ENCODE results near the gene WDR17.
"Not testable (repeated sequence)": the region's sequence is repeated elsewhere in the genome, so short reads cannot be mapped to it uniquely, and the experiment has no call there.

Gene WDR17

GRCh38 chr4:176193938-176194337, 128.3 kb downstream of the WDR17 start:
- DNase-seq: peak; percentile 68

DNA sequence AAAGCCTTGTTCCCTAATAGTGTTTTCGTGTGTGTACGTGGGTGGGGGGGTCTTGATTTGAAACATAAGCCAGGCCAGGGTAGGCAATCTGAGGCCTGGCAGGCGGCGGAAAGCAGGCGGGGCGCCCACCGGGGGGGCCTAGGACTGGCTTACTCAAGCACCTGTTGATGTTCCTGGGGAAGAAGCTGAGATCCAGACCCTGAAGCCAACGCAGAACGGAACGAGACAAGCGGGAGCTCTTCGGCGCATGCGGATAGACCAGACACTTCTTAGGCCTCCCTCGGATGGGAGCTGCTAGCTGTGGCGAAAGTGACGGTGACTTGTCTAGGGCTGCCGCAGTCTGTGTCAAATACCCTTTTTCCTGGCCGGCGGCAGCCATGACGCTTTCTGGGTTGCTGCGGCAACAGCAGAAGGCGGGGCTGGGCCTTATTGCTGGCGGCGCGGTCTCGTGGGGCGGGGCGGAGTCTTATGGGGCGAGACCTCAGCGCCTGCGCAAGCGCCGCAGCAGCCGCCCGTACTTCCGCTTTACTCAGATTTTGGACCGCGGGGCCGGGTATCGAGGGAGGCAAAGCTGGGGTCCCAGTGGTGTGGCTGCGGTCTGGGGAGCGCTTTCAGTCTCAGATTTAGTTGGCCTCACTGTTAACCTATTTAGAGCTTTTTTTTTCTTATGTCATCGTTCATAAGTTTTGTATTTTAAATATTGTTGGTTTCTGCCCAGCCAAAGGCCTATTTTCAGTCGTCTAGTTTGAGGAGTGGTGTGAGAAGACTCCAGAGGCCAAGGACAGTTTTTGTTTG, 129.7 kb downstream of the WDR17 start, which contains the start of gene SPATA4:
SPATA4 (minus strand) TSS at position 402 of the 795 bp plus-strand sequence; CDS start at position 379, 23 bp downstream.
- peak; percentile 96 for DNase-seq

DNA sequence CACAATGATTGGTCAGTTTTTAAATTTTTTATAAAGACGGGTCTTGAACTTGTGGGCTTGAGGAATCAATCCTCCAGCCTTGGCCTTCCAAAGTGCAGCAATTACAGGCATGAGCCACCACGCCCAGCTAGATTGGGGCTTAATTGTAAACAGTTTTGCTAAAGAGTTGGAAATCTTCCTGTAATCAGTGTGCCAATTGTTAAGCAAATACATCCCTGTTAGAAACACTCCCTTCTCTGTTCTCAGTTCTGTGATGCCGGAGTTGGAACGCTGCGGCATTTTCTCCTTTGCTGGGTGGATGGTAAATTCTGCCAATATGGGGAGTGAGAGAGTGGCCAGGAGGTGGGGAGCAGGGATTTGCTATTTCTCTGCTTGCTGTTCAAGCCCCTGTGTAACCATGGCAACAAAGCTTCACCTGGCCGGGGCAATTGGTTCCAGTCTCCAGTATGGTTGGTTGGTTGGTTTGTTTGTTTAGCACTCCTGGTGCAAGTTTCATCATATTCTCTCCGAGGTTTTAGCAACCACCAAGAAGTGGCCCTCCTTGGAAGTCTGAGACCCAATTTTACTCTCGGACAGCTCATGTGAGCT, 132.8 kb downstream of the WDR17 start:
- DNase-seq: no peak

DNA sequence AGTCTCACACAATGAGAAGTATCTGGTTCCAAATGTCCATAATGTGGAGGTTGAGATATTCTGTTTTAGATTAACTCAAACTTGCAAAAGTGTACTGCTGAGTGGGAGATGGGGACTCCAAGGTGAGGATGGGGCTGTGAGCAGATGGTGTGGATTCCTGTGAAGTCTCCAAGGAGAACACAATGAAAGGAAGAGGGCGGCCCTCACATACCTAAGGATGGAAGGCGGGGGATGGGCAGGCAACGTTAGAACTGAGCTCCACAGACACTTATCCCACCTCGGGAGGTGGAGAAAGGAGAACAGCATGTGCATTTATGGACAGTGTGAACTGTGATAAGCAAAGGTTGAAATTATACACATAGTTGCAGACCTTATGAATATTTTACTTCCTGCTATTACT, 139.7 kb downstream of the WDR17 start:
- no peak for DNase-seq

DNA sequence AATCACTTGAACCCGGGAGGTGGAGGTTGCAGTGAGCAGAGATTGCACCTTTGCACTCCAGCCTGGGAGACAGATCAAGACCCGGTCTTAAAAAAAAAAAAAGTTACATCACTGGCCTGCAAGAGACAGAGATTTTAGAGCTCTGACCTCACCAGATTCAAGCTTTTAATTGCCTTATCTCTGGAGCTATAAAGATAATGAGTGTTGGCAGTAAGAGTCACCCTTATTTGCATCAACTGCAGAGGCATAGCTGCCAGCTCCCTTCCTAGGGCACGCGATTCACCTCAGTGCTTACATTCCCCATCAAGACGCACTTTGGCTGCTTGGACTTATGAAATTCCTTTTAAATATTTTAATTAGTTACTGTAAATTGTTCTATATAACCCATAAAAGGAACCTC, 142.2 kb downstream of the WDR17 start:
- DNase-seq: no peak

- DNase-seq: no peak
These were observed 143.9 kb downstream of the WDR17 start for GRCh38 chr4:176209535-176209934.

DNA sequence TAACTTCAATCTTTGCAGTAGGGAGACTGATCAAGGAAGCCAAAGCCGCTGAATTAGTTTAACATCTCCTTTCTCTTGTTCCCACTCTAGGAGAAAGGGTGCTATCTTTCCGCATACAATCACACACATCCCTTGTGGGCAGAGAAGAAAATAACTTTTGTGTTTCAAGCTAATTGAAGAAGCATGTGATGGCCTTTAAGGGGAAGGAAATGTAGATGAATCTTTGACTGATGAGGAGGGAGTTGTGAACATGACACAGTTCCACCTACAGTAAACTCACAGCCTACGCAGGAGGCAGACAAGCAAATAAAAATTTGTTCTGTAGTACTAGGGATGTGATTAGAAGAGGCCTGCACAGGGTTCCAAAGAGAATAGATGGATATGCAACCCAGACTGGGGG, 144.5 kb downstream of the WDR17 start:
- no peak for DNase-seq

- DNase-seq: no peak
These were observed 145.1 kb downstream of the WDR17 start for GRCh38 chr4:176210579-176211296.

DNA sequence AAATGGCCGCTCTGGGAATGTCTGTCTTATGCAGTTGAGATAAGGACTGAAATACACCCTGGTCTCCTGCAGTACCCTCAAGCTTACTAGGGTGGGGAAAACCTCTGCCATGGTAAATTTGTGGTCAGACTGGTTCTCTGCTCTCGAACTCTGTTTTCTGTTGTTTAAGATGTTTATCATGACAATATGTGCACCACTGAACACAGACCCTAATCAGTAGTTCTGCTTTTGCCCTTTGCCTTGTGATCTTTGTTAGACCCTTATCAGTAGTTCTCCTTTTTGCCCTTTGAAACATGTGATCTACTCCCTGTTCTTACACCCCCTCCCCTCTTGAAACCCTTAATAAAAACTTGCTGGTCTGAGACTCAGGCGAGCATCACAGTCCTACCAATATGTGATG, 146.7 kb downstream of the WDR17 start:
- not testable (repeated sequence) for DNase-seq

DNA sequence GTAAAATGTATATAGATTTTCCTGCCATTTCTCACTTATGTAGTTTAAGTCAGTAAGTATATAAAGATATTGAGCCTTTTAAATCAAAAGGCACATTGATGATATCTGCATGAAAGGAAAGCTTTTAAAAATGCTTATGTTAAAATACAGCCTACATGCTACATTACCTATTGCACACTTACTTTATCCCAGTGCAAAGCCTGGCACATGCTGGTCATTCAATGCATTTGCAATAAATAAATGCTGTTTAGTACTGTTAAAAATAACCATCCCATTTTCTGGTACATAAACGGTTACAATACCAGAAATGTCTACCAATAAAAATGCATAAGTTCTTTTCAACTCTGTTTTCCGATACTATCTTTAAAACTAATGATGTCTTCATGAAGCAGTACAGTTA, 151.9 kb downstream of the WDR17 start:
- DNase-seq: no peak

DNA sequence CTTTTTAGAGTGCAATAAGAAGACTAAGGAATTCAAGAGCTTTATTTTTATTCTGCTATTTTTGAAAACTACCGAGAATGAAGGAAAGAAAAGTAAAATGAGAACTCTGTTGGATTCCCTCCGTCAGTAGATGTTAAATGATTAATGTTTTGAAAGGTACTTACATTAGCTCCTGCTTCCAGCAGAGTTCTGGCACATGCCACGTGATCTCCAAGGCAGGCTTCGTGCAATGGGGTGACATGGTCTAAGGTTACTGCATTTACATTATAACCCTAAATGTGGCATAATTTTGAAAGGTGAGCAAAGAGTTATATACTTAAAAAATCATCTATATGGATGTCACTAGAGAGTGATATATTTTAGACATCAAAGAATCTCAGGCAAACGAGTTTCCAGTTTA, 156.5 kb downstream of the WDR17 start:
- DNase-seq: no peak

DNA sequence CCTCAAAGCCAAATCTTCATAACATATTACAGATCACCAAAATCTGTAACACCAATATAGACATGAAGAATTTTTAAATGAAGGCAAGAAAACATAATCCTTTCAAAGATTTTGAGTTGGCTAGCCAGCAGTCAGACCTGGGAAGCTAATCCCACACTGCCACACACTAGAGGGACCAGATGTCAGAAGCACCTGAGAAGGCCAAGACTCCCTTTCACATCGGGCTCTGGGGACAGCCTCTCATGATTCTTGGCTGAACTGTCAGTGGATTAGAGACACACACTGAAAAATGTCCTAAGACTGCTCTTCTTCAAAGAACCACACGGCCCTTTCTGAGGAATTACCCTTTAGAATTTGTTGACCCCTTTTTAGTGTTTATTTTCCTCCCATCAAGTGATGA, 157.9 kb downstream of the WDR17 start:
- DNase-seq: no peak

DNA sequence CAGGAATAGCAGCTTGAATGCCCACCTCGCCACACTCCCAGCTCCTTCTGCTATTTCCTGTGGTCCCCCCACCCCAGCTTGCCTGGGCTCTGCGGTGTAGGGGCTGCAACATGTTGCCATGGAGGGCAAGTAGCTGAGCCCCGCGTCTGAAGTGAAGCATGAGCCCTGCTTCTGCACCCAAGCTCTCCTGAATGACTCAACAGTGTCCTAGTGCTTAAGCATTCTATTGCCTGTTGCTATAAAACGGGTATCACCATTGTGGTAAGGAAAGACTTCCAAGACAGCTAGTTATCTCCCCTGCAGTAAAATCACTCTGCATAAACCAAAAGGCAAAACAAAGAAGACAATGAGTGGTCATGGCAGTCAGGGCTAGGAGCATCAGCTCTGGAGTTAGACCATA, 161.1 kb downstream of the WDR17 start:
- DNase-seq: no peak

DNA sequence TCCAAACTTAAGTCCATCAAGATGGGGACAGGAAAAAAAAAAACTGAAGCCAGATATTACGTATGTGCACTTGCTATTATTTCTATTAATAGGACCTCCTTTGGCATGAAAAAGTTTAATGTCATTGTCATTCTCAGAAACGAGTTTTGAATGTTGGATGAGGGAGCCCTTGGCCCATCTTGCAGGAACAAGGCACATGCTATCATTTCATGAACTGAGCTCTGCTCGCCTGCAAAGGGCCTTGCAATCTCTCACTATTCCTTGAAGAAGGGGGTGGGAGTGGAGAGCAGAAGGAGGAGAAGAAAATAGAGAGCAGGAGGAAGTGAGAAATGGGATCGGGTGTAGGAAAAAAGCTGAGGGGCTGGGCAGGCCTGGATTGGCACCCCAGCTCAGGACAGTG, 164.0 kb downstream of the WDR17 start:
- DNase-seq: no peak

All from activated CD4-positive, alpha-beta T cell treated with anti-CD3 and anti-CD28 coated beads, Interleukin-2, Interleukin-6, amounts not matched to agents 100 ng/mL and 50 ng/mL, durations not matched to agents 16 hours and 8 hours (primary cell).